SKM-1 (cell line): Measurements from ENCODE around the gene ZNF664.

Source experiments
- DNase-seq: peaks from one replicate; lab custom pipeline; 2025; ENCODE audit not compliant: unreplicated experiment; lab: John Stamatoyannopoulos, UW

Gene ZNF664

GRCh38 chr12:123972457-123973401, at the start of gene ZNF664, which contains the start of gene CCDC92:
Gene ZNF664 (plus strand): TSS chr12:123973215. CDS start chr12:124012145, 38,930 bp downstream.
Gene CCDC92 (minus strand): TSS chr12:123972831. CDS start chr12:123944305, 28,526 bp downstream.
- no peak for DNase-seq

- DNase-seq: no peak
Observed at GRCh38 chr12:123923927-123924326, 49.1 kb upstream of the ZNF664 start.

- no peak for DNase-seq
Observed at GRCh38 chr12:123924539-123924938, 48.5 kb upstream of the ZNF664 start.

GRCh38 chr12:123928274-123928865, 44.6 kb upstream of the ZNF664 start:
- DNase-seq: no peak

GRCh38 chr12:123928897-123929296, 44.1 kb upstream of the ZNF664 start:
- no peak for DNase-seq

GRCh38 chr12:123929946-123930583, 43.0 kb upstream of the ZNF664 start:
- DNase-seq: no peak

- no peak for DNase-seq
Observed at GRCh38 chr12:123931686-123932321, 41.2 kb upstream of the ZNF664 start.

GRCh38 chr12:123933214-123933613, 39.8 kb upstream of the ZNF664 start:
- DNase-seq: no peak

GRCh38 chr12:123934016-123934620, 38.9 kb upstream of the ZNF664 start:
- DNase-seq: no peak

- DNase-seq: no peak
Observed at GRCh38 chr12:123934829-123935228, 38.2 kb upstream of the ZNF664 start.

- no peak for DNase-seq
Observed at GRCh38 chr12:123935956-123936355, 37.1 kb upstream of the ZNF664 start.

- no peak for DNase-seq
Observed at GRCh38 chr12:123936471-123936870, 36.5 kb upstream of the ZNF664 start.

- no peak for DNase-seq
Observed at GRCh38 chr12:123936956-123937706, 35.9 kb upstream of the ZNF664 start.

GRCh38 chr12:123937707-123938591, 35.1 kb upstream of the ZNF664 start:
- no peak for DNase-seq

- no peak for DNase-seq
Observed at GRCh38 chr12:123938679-123939480, 34.1 kb upstream of the ZNF664 start.

- DNase-seq: no peak
Observed at GRCh38 chr12:123939716-123940626, 33.0 kb upstream of the ZNF664 start.

GRCh38 chr12:123940627-123940966, 32.4 kb upstream of the ZNF664 start:
- DNase-seq: no peak
